Measurements from ENCODE around the gene NDUFA1.

- TF ChIP-seq JUND (IDR thresholded peaks at IDR 0.05) (no peak), CTCF (IDR thresholded peaks at IDR 0.05; ENCODE audit: low read depth, low read length, missing input control) (no peak), SP1 (IDR thresholded peaks at IDR 0.05) (peak; percentile 56), TAF1 (conservative IDR thresholded peaks at IDR 0.05) (no peak), EGR1 (IDR thresholded peaks at IDR 0.05; ENCODE audit: low read depth in 2 of 2) (no peak), RAD21 (IDR thresholded peaks at IDR 0.05) (no peak), REST (IDR thresholded peaks at IDR 0.05) (no peak), ATF3 (IDR thresholded peaks at IDR 0.05) (no peak), ZBTB33 (IDR thresholded peaks at IDR 0.05) (no peak), YY1 (IDR thresholded peaks at IDR 0.05) (no peak), GABPA (IDR thresholded peaks at IDR 0.05 in 1 of 2, conservative IDR thresholded peaks at IDR 0.05 in 1 of 2) (no peak), MAX (IDR thresholded peaks at IDR 0.05) (no peak), NR2F2 (IDR thresholded peaks at IDR 0.05) (no peak), FOXA1 (IDR thresholded peaks at IDR 0.05) (no peak)
Observed at GRCh38 chrX:119885554-119886428, 14.2 kb downstream of the NDUFA1 start.

Measured in liver (tissue), 3 donors.